Measurements from ENCODE around the gene NAV2.

Gene NAV2

GRCh38 chr11:20013346-20014066 is 300.9 kb downstream of the NAV2 start:
- no peak for DNase-seq

GRCh38 chr11:20014067-20014402 is 301.4 kb downstream of the NAV2 start:
- DNase-seq, result no peak

- no peak for DNase-seq
Observed at GRCh38 chr11:20015101-20015500, 302.5 kb downstream of the NAV2 start.

GRCh38 chr11:20015529-20016427 is 303.1 kb downstream of the NAV2 start:
- DNase-seq, result no peak

- no peak for DNase-seq
Observed at GRCh38 chr11:20016526-20016925, 303.9 kb downstream of the NAV2 start.

GRCh38 chr11:20017320-20017719 is 304.7 kb downstream of the NAV2 start:
- no peak for DNase-seq

GRCh38 chr11:20020198-20020597 is 307.6 kb downstream of the NAV2 start:
- no peak for DNase-seq

- DNase-seq, result no peak
Observed at GRCh38 chr11:20020716-20021115, 308.1 kb downstream of the NAV2 start.

- no peak for DNase-seq
Observed at GRCh38 chr11:20021212-20021611, 308.6 kb downstream of the NAV2 start.

- no peak for DNase-seq
Observed at GRCh38 chr11:20021771-20022362, 309.2 kb downstream of the NAV2 start.

- no peak for DNase-seq
Observed at GRCh38 chr11:20022363-20023081, 309.9 kb downstream of the NAV2 start.

- no peak for DNase-seq
Observed at GRCh38 chr11:20023082-20023426, 310.4 kb downstream of the NAV2 start.

- no peak for DNase-seq
Observed at GRCh38 chr11:20024172-20024935, 311.7 kb downstream of the NAV2 start.

GRCh38 chr11:20025332-20025840 is 312.7 kb downstream of the NAV2 start:
- DNase-seq, result no peak

GRCh38 chr11:20026629-20027555 is 314.3 kb downstream of the NAV2 start:
- no peak for DNase-seq

GRCh38 chr11:20027556-20028013 is 314.9 kb downstream of the NAV2 start:
- DNase-seq, result no peak

GRCh38 chr11:20029193-20029592 is 316.6 kb downstream of the NAV2 start:
- DNase-seq, result no peak

GRCh38 chr11:20030472-20030871 is 317.8 kb downstream of the NAV2 start:
- DNase-seq, result no peak

GRCh38 chr11:20031155-20032001 is 318.7 kb downstream of the NAV2 start:
- DNase-seq, result no peak

GRCh38 chr11:20032127-20032526 is 319.5 kb downstream of the NAV2 start:
- DNase-seq, result no peak

Measured in CD4-positive, alpha-beta T cell treated with Interleukin-15 for 1 hour (primary cell).